Testis (tissue), 3 donors: Measurements from ENCODE around the gene CIAO2A. TPM values are rescaled to one million over a fixed set of nuclear protein-coding genes. Genes with fewer than 3 reads are reported as not detected.
"Not testable (repeated sequence)": the region's sequence is repeated elsewhere in the genome, so short reads cannot be mapped to it uniquely, and the experiment has no call there.

Experiments
- DNase-seq: peaks from one replicate; pipeline ENCODE4 v3.0.0-alpha.2; 2019
- H3K27ac ChIP-seq, 2 donors: fragments of 200-600 bp; sonication (generic); one replicate each; pipeline ENCODE4 v1.5.1; 2019
- H3K27me3 ChIP-seq: fragments of 200-600 bp; sonication (generic); one replicate; pipeline ENCODE4 v1.5.1; 2019
- H3K36me3 ChIP-seq: fragments of 200-600 bp; sonication (generic); one replicate; pipeline ENCODE4 v1.5.1; 2017; ENCODE audit warnings: low read depth; ENCODE audit errors: missing control alignments
- H3K4me1 ChIP-seq: fragments of 200-600 bp; sonication (generic); one replicate; pipeline ENCODE4 v1.5.1; 2019
- H3K4me3 ChIP-seq, 2 donors: fragments of 200-600 bp; sonication (generic); one replicate each; pipeline ENCODE4 v1.5.1; 2017 to 2019
- H3K9me3 ChIP-seq: fragments of 200-600 bp; sonication (generic); one replicate; pipeline ENCODE4 v1.5.1; 2017
- POLR2A ChIP-seq: fragments of 450-650 bp; IDR thresholded peaks from one replicate; pipeline ENCODE4 v1.6.1; 2017; ENCODE audit warnings: antibody characterized with exemption, mild to moderate bottlenecking, moderate library complexity
- WGBS, 2 donors: methylation state at CpG; one replicate each; pipeline ENCODE4 v1.1.5; 2018; 5-methylcytosine and 5-hydroxymethylcytosine counted together
- intact Hi-C: fragments of 100-400 bp; cut with DNase I; formaldehyde crosslinking; loops from one replicate; pipeline ENCODE4 v1.15.1; 2023; ENCODE audit warnings: low total_unique reads
- polyA plus RNA-seq: library from polyadenylated mRNA; stranded (reverse); fragments of 350-450 nt; fragmentation: Illumina TruSeq; extraction: RNeasy Lipid Tissue Mini Kit (QIAGEN cat#74804); gene quantifications from one replicate; pipeline ENCODE4 v1.2.3, GENCODE V29; 2014; ENCODE audit warnings: low read depth, low replicate concordance; ENCODE audit not compliant: insufficient read depth
- total RNA-seq, 2 donors: library from RNA; depleted of rRNA; stranded (reverse); fragments of >200 nt; gene quantifications; one replicate each; pipeline ENCODE4 v1.2.3, GENCODE V29; 2016
- TF ChIP-seq, protein P1 (sequence below), 3 experiments: fragments of 450-650 bp in 2 of 3; fragments of 200-600 bp in 1 of 3; sonication (generic) in 1 of 3; IDR thresholded peaks; one replicate each; pipeline ENCODE4 v1.5.1; 2016 to 2019; ENCODE audit warnings: antibody characterized with exemption in 3 of 3, mild to moderate bottlenecking in 2 of 3, moderate library complexity in 1 of 3

CIAO2A gene
- total and polyA plus RNA-seq, 3 donors from 2014 or later: 33.7 to 36.8 (median 36.1) TPM

DNA sequence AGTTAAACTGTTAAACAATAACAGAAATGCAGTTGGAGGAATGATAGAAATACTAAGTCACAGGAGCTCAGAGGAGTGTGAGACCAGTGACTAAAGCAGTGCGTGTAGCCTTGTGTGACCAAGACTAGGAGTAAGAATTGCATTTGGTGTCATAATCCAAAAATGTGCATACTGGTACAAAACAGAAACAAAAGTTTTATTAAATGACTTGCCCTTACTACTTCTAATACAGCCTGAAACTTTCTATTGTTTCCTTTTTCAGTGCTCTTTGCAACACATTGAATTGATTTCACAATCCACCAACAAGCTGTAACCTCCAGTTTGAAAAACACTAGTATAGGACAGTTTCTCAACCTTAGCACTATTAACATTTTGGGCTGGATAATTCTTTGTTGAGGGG lies 19.3 kb upstream of the CIAO2A start:
- intact Hi-C loops: no loop called here
- no peaks in the 10 kb centered on the region for H3K9me3 ChIP-seq
- H3K27ac ChIP-seq: no peak overlapping the region
- no peaks in the 10 kb centered on the region for H3K27me3 ChIP-seq
- peaks cover 6% of the 10 kb centered on the region for H3K4me1 ChIP-seq
- no peaks in the 10 kb centered on the region for H3K36me3 ChIP-seq
- WGBS, 2 donors: 92 to 97% methylated on average over 1 of the region's 1 CpG
- DNase-seq: no peak
- H3K4me3 ChIP-seq: no peak overlapping the region
- TF ChIP-seq, protein P1, sequence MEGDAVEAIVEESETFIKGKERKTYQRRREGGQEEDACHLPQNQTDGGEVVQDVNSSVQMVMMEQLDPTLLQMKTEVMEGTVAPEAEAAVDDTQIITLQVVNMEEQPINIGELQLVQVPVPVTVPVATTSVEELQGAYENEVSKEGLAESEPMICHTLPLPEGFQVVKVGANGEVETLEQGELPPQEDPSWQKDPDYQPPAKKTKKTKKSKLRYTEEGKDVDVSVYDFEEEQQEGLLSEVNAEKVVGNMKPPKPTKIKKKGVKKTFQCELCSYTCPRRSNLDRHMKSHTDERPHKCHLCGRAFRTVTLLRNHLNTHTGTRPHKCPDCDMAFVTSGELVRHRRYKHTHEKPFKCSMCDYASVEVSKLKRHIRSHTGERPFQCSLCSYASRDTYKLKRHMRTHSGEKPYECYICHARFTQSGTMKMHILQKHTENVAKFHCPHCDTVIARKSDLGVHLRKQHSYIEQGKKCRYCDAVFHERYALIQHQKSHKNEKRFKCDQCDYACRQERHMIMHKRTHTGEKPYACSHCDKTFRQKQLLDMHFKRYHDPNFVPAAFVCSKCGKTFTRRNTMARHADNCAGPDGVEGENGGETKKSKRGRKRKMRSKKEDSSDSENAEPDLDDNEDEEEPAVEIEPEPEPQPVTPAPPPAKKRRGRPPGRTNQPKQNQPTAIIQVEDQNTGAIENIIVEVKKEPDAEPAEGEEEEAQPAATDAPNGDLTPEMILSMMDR (IDR thresholded peaks at IDR 0.05): no peak
- TF ChIP-seq POLR2A: no peak

DNA sequence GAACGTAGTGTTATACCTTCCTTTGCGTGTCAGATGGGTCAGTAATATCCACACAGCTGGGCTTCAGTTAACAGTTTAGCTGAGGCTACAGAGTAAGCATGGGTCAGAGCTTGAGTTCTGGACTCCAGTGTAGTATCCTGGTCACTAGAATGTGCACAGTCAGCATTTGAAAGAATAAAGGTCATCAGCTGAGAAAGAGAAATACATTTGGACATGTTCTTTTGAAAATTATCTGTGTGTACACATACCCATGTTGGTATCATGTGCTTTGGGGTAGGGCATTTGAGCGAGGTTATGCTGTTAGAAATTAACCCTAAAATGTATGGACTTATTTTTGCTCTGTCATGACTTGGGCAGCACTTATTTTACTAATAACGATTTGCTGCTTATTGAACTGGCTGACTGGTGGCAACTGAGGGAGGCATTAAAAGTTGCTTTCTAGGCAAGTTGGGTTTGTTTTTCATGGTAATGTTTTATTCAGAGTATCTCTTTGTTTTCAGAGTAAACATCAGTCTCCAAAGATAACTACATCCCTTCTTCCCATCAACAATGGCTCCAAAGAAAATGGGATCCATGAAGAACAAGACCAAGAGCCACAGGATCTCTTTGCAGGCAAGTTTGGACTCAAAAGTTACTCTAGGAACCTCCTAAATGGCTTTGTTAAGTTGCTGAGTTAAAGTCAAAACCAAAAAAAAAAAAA lies 18.6 kb upstream of the CIAO2A start:
- Histone ChIP-seq H3K4me3 (no peak overlapping the region), H3K27me3 (no peaks in the 10 kb centered on the region), H3K27ac (no peak overlapping the region), H3K4me1 (peaks cover 6% of the 10 kb centered on the region), H3K36me3 (no peaks in the 10 kb centered on the region), H3K9me3 (no peaks in the 10 kb centered on the region)
- 58 to 61% methylated on average over 4 of the region's 4 CpGs for WGBS, 2 donors
- DNase-seq: no peak
- TF ChIP-seq, protein P1 (IDR thresholded peaks at IDR 0.05): no peak
- TF ChIP-seq POLR2A: no peak
- intact Hi-C loops: no loop called here

DNA sequence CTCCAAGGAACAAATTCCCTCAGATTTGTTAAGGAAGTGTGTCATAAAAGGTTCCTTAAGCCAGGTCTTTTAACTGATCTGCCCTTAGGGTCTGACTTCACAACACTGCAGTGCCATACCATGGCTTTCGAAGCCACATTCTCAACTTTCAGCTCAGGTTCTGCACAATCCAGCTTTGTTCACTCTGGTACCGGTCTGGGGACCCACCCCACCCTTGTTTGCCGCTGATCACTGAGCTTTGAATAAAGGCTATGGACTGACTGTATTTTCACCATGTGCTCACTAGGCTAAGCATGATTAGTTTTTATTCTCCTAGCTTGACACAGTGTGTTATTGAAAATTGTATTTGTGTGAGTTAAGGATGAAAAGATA lies 18.0 kb upstream of the CIAO2A start:
- H3K9me3 ChIP-seq: no peaks in the 10 kb centered on the region
- TF ChIP-seq, protein P1 (IDR thresholded peaks at IDR 0.05): no peak
- no peak for TF ChIP-seq POLR2A
- intact Hi-C loops: no loop called here
- peaks cover 6% of the 10 kb centered on the region for H3K4me1 ChIP-seq
- no peak overlapping the region for H3K27ac ChIP-seq
- DNase-seq: no peak
- no peaks in the 10 kb centered on the region for H3K27me3 ChIP-seq
- H3K4me3 ChIP-seq: no peak overlapping the region
- 75 to 89% methylated on average over 3 of the region's 3 CpGs for WGBS, 2 donors
- no peaks in the 10 kb centered on the region for H3K36me3 ChIP-seq

DNA sequence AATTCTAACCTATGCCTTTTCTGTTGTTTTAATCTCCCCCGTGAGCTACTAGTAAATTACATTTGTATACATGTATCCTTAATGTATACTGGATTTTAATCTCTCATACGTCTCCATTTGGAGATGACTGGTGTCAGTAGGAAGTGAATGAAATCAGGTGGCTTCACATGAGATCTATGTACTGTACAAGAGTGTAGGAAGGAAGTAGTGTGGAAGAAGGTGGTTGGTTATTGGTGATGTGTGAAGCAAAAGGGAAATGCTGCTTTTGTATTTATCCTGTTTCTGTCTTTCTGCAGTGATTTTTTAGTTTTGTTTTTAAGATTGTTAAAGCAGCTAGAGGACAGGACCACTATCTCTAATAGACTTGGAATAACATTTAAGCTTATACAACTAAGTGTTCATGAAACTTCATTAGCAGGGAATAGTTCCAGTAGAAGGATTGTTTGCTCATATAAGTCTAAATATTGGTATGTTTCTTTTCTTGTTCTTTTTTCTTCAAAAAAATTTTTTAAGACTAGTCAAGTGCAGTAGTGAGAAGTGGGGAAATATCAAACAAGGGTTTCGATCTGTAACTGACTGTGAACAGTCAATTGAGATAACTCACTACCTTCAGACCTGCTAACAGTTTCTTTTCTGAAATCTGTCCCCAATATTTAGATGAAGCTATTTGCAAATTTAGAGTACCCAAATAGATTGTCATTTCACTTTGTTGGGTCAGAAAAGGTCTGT lies 17.5 kb upstream of the CIAO2A start:
- WGBS, 2 donors: 83 to 85% methylated on average over 3 of the region's 3 CpGs
- peaks cover 10% of the 10 kb centered on the region for H3K4me1 ChIP-seq
- H3K36me3 ChIP-seq: no peaks in the 10 kb centered on the region
- intact Hi-C loops: no loop called here
- H3K27ac ChIP-seq: no peak overlapping the region
- no peak for DNase-seq
- no peaks in the 10 kb centered on the region for H3K27me3 ChIP-seq
- H3K9me3 ChIP-seq: no peaks in the 10 kb centered on the region
- H3K4me3 ChIP-seq: no peak overlapping the region
- TF ChIP-seq, protein P1 (IDR thresholded peaks at IDR 0.05): no peak
- TF ChIP-seq POLR2A: no peak

DNA sequence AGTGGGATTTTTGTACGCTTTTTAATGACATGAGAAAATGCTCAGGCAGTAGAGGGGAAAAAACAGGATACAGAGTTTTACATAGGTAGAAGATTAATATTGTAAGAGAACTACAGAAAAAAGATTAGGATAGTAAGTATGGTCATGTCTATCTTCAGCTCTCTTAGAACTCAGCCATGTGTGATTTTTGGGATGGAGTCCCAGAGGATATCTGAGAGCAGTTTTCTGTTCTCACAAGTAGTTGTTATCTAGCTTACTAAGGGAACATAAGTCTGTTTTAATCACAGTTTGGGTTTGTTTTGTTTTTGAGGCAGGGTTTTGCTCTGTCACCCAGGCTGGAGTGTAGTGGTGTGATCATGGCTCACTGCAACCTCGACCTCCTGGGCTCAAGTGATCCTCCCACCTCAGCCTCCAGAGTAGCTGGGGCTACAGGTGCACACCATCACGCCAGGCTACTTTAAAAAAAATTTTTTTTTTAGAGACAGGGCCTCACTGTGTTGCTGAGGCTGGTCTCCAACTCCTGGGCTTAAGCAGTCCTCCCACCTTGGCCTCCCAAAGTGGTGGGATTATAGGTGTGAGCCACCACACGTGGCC lies 16.6 kb upstream of the CIAO2A start:
- H3K27me3 ChIP-seq, H3K27ac ChIP-seq, DNase-seq, H3K9me3 ChIP-seq, H3K36me3 ChIP-seq, H3K4me3 ChIP-seq, intact Hi-C loops: not testable (repeated sequence)
- peaks cover 11% of the 10 kb centered on the region for H3K4me1 ChIP-seq
- 92 to 94% methylated on average over 4 of the region's 4 CpGs for WGBS, 2 donors
